HFF-Myc (cell line): ENCODE results near the gene COL13A1.

ENCODE experiments used
- DNase-seq: peaks from one replicate; pipeline ENCODE4 v3.0.0-alpha.2; 2011; ENCODE audit warnings: low read depth; ENCODE audit errors: extremely low read depth
- H3K4me3 ChIP-seq: replicated peaks from 2 replicates; pipeline ENCODE4 v1.5.1; 2011; ENCODE audit warnings: low read depth, mild to moderate bottlenecking, control low read depth, low read length
- CTCF ChIP-seq: IDR thresholded peaks from 2 replicates; pipeline ENCODE4 v1.5.1; 2012; ENCODE audit warnings: mild to moderate bottlenecking, low read depth, low read length, control low read depth; ENCODE audit errors: missing control alignments

Gene COL13A1

GRCh38 chr10:69902835-69903535, 101.3 kb downstream of the COL13A1 start:
- no peak for TF ChIP-seq CTCF
- no peak for DNase-seq
- no peak overlapping the region for H3K4me3 ChIP-seq

- DNase-seq, result no peak
- H3K4me3 ChIP-seq, result no peak overlapping the region
- TF ChIP-seq CTCF, result no peak
Measured at GRCh38 chr10:69904533-69904932, 102.8 kb downstream of the COL13A1 start.

- TF ChIP-seq CTCF, result no peak
- DNase-seq, result no peak
Measured at GRCh38 chr10:69906425-69906824, 104.7 kb downstream of the COL13A1 start.

GRCh38 chr10:69907517-69907916, 105.8 kb downstream of the COL13A1 start:
- H3K4me3 ChIP-seq, result no peak overlapping the region
- DNase-seq, result no peak
- TF ChIP-seq CTCF, result no peak

More at GRCh38 chr10:69906425-69906824, 104.7 kb downstream of the COL13A1 start:
- no peak overlapping the region for H3K4me3 ChIP-seq

GRCh38 chr10:69908124-69908523, 106.4 kb downstream of the COL13A1 start:
- TF ChIP-seq CTCF, result no peak
- no peak overlapping the region for H3K4me3 ChIP-seq
- DNase-seq, result no peak

- no peak for DNase-seq
- H3K4me3 ChIP-seq, result no peak overlapping the region
- no peak for TF ChIP-seq CTCF
Measured at GRCh38 chr10:69910561-69910960, 108.9 kb downstream of the COL13A1 start.
